GM18870 (cell line): ENCODE data around the gene ZFP28.

Experiments
- ATAC-seq: cut with Tn5 transposase; IDR thresholded peaks from one replicate; pipeline ENCODE4 v1.9.1; 2021; ENCODE audit warnings: moderate library complexity; ENCODE audit not compliant: unreplicated experiment

The ZFP28 gene

DNA sequence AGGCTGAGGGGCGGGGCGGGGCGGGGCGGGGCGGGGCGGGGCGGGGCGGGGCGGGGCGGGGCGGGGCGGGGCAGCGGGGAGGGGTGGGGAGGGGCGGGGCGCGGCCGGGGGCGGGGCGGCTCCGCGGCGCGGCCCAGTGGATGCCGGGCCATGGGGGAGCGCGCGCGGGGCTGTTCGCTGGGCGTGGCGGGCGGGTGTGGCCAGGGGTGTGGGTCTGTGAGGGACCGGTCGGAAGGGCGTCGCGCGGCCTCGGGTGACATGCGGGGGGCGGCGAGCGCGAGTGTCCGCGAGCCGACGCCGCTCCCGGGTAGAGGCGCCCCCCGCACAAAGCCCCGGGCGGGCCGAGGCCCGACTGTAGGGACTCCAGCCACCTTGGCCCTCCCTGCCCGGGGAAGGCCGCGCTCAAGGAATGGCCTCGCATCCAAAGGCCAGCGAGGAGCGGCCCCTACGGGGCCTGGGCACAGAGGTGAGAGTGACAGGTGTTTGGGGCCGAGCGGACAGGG is at the start of gene ZFP28:
Gene ZFP28 (plus strand): TSS at position 188 of the 503 bp plus-strand sequence. CDS start 71 bp downstream, at position 259.
- ATAC-seq = no peak

DNA sequence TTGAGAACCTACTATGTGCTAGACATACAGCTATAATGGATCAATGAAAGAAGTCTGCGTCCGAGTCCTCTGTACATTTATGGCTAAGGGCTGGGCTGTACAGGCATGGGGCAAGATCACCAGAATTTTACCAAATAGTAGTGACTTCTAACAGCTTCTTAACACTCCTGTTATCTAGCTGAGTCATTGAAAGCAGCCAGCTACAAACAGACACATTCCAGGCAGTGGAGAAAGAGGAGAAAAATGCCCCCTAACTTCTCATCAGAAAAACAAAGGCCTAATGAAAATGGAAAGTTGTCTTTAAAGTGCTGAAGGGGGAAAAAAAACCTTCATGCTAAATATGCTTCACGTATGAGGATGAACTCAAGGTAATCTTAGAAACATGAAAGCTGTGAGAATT is 47.3 kb upstream of the ZFP28 start:
- ATAC-seq = no peak

DNA sequence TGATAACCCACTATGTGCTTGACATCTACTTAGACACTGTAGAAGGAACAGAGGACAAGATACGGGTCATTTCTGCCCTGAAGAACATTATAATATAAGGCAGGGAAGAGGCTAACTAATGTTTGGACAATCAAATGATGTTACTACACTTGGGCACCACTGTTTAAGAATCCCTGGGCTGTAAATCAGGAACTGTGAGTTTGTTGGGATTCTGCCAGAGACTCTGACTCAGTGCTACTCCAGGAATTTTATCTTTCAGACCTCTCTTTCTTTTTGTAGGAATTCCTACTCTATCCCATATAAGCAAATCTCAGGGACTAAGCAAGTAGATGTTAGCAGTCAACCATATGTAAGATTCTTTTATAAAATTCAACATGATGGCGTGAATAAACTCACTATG is 34.2 kb upstream of the ZFP28 start:
- ATAC-seq = no peak

DNA sequence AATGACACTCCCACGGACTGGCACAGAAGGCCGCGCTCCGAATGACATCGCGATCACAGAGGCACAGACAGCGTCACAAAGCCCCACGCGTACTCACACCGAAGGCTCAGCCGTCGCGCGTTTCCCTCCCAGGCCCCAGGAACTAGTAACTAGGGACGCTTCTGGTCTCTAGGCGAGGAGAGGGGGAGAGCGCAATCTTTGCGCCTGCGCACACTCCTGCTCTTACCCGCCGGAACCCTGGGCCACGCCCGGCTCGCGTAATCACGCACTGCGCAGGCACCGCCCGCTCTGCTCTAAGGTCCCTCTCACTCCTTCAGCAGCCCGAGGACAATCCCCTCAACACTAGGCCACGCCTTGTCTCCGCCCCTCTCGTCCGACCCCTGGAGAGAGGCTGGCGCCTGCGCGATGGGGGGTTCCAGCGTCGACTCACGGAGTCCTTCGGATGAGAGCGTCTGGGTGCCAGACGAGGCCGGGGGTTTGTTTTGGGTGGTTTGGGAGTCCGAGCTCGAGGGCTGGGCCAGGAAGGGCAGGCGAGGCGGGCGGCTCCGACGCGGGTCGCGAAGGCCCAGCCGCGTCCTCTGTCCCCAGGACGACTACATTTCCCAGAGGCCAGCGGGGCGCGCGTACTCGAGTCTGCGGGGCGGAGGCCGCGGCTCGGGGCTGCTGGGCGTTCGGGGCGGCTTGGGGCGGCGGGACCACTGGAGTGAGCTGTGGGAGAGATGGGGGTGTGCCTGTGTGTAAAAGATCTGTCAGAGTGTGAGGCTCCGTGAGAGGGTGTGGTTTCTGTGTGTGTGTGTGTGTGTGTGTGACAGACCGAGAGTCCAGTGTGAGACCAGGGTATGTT is 31.1 kb upstream of the ZFP28 start, which contains the start of gene ZNF471:
Gene ZNF471 (plus strand): TSS at position 410 of the 844 bp plus-strand sequence. CDS start 3,717 bp downstream, outside the sequence.
- no peak for ATAC-seq

DNA sequence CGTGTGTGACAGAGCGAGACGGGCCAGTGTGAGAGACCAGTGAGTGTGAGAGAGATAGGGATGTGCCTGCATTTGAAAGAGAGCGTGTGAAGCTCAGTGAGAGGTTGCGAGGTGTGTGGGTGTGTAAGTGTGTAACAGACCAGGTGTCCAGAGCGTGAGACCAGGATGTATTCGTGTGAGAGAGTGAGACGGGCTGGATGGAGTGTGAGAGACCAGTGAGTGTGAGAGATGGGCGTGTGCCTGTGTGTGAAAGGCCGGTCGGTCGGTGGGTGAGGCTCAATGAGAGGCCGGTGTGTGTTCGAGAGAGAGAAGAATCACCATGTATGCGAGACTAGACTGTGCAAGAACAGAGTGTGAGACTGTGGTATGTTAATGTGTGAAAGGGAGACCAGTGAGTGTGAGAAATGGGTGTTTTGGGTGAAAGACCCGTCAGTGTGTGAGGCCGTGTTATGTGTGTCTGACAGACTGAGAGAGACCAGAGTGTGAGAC is 30.4 kb upstream of the ZFP28 start:
- no peak for ATAC-seq

DNA sequence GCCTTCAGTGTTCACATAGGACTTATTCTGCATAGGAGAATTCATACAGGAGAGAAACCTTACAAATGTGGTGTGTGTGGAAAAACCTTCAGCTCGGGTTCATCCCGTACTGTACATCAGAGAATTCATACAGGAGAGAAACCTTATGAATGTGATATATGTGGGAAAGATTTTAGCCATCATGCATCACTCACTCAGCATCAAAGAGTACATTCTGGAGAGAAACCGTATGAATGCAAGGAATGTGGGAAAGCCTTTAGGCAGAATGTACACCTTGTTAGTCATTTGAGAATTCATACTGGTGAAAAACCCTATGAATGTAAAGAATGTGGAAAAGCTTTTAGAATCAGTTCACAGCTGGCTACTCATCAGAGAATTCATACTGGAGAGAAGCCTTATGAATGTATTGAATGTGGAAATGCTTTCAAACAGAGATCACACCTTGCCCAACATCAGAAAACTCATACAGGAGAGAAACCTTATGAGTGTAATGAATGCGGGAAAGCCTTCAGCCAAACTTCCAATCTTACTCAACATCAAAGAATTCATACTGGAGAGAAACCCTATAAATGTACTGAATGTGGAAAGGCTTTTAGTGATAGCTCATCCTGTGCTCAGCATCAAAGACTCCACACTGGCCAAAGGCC is 13.4 kb upstream of the ZFP28 start:
- ATAC-seq = no peak

DNA sequence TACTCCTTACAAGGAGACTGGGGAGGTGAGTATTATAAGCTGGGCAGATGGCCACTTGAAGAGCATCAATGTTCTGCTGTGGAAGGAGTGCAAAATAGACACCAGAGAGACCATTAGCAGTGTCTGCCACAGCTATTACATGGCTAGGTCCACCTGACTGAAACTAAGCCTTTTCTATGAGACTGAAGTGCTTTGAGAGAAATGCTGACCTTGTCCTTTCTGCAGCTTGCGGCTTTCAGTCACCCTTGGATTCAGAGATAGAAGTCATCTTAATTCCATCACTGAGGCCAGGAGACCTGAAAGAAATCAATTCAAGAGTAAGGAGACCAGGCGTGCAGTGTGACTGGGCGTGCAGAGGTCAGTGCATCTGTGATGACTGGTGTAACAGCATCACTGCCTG is 1.3 kb upstream of the ZFP28 start:
- ATAC-seq = no peak

DNA sequence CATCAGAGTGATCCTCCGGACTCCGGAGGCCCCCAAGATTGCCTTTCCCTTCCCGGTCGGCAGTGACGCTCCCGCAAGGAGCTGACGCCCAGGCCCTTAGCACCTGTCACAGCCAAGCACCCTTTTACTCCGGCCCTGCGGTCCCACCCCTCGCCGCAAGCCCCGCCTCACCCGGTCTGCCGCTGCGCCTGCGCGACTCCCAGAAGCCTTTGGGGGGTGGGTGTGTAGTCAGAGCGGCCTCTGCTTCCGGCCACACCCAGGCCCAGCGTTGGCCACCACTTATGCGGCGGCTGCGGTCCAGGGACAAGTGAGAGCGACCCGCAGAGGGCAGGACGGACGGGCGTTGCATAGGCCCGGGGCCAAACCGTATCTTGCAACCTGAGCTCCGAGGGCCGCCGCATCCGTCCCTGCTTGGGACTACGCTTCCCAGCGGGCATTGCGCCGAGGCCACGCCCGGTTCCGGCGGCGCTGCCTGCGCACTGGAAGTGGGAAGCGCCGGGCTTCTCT is 441 bp upstream of the ZFP28 start:
- ATAC-seq = no peak

DNA sequence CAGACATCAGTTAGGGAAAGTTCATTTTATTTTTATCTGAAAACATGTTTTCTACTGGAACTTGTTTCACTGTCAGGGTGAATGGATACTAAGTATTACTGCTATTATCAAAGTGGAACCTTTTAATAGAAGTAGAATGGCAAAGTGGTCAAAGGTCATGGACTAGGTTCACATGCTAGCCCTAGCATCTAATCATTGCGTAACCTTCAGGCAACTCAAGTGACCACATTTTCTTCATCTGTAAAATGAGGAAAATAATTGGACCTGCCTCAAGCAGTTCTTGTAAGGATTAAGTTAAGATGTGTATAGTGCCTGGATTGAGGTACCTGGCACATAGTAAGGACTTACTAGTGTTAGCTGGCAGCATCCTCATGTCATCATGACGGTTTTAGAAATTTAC is 5.0 kb downstream of the ZFP28 start:
- no peak for ATAC-seq

DNA sequence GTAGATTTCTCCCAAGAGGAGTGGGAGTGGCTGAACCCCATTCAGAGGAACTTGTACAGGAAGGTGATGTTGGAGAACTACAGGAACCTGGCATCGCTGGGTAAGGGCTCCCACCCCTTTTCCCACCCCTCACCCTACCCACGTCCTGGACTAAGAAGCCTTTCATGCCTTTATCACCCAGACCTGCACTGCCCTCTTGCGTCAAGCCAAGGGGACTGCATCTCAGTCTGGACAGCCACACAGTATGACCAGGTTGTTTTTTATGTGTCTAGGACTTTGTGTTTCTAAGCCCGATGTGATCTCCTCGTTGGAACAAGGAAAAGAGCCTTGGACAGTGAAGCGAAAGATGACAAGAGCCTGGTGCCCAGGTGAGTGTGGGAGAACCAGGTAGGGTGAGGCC is 8.8 kb downstream of the ZFP28 start:
- no peak for ATAC-seq

DNA sequence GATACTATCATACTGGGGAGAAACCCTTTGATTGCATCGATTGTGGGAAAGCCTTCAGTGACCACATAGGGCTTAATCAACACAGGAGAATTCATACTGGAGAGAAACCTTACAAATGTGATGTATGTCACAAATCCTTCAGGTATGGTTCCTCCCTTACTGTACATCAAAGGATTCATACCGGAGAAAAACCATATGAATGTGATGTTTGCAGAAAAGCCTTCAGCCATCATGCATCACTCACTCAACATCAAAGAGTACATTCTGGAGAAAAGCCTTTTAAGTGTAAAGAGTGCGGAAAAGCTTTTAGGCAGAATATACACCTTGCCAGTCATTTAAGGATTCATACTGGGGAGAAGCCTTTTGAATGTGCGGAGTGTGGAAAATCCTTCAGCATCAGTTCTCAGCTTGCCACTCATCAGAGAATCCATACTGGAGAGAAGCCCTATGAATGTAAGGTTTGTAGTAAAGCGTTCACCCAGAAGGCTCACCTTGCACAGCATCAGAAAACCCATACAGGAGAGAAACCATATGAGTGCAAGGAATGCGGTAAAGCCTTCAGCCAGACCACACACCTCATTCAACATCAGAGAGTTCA is 15.6 kb downstream of the ZFP28 start:
- no peak for ATAC-seq

DNA sequence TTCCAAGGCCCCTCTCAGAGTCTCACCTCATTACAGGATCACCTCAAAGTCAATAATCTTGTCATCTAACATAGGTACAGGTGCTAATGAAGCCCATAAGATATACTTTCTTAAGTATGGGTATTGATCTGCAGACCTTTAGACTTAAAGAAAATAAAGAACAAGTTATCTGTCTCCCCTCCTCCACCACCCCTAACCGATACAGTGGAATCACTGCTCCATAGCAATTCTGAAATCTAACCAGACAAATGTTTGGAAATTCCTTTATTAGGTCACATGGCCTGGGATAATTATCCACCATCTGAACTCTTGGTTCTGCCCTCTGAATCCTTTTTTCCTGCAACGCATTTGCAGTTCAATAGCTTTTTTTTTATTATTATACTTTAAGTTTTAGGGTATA is 24.0 kb downstream of the ZFP28 start:
- ATAC-seq = no peak

DNA sequence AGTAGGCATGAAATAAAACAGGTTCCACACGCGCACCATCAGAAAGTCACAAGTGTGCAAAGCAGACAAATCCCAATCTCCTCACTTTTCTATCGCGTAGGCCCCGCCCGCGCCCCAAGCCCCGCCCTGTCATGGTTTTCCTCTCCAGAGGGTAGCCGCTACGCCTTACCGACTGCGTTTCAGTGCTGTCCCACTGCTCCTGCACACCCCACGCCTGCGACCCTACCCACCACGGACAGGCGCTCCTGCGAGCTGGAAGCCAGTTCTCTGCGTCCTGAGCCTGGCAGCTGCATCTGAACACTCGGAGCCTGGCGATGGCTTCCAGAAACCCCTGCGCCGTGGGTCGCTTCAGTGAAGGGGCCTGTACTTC is 28.1 kb downstream of the ZFP28 start:
- ATAC-seq = peak; percentile 23

DNA sequence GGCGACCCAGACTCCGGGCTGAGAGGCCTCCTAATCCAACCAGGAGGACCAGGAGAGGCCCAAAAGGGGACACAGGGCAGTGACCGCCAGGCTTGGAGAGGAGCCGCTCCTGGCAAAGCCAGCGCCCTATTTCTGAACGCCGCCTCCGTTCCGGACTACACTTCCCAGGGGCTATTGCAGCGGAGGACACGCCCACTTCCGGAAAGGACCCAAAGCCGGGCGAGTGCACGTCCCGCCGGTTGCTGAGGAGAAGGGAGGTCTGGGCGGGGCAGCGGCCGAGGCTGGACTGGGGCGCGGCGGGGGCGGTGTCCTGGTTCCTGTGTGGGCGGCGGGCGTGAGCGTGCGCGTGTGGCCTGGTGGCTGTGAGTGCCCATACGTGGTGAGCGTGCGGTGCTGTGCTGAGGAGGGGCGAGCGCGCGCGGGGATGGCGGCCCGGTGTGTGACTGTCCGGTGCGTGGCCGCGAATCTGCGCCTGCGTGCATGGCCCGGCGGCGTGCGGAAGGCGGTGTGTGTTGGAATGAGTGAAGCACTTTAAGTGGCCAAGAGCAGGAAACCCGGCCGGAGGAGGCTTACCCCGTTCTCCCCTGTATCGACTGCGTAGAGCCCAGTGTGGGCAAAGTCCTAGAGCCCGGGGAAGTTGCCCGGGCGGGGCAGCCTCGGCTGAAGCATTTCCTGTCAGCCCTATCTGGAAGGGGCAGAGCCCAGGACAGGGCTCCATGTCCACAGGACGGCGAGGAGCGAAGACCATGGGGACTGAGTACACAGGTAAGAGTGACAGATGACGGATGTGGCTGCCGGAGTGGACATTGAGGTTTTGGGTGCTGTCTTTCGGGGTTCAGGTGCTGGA is 28.7 kb downstream of the ZFP28 start, which contains the start of gene ZNF470:
Gene ZNF470 (plus strand): TSS at position 195 of the 847 bp plus-strand sequence. CDS start 2,844 bp downstream, outside the sequence.
- ATAC-seq = peak; percentile 83

DNA sequence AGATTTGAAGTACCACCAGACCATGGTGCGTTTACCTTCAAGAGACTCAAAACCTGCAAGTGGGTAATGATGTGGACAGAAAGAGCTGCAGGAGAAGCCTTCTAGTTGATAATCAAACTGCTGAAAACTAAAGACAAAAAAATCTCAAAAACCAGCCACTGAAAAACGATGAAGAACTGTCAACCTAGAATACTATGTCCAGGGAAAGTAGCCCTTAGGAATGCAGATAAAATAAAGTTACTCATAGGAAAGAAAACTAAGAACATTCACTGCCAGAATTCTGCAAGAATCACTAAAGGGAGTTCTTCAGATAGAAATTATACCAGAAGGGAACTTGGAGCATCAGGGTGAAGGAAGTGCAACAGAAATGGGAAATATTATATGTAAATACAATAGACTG is 33.8 kb downstream of the ZFP28 start:
- ATAC-seq = no peak

DNA sequence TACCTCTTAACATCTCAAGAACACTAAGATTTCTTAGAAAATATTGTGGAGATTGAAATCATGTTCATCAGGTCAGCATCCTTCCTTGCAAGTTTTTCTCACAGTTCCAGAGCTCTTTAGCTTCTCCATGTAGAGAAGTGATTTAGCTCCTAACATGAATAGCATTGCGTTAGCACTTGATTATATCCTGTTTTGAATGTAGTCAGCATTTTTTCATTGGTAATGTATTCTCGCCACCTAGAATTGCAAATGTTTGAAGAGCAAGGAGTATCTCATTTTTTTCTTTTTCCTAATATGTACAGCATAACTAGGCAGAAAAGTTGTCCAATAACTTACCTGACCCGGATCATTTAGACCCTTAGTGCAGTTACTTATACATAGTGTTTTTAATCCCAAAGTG is 35.2 kb downstream of the ZFP28 start:
- no peak for ATAC-seq

DNA sequence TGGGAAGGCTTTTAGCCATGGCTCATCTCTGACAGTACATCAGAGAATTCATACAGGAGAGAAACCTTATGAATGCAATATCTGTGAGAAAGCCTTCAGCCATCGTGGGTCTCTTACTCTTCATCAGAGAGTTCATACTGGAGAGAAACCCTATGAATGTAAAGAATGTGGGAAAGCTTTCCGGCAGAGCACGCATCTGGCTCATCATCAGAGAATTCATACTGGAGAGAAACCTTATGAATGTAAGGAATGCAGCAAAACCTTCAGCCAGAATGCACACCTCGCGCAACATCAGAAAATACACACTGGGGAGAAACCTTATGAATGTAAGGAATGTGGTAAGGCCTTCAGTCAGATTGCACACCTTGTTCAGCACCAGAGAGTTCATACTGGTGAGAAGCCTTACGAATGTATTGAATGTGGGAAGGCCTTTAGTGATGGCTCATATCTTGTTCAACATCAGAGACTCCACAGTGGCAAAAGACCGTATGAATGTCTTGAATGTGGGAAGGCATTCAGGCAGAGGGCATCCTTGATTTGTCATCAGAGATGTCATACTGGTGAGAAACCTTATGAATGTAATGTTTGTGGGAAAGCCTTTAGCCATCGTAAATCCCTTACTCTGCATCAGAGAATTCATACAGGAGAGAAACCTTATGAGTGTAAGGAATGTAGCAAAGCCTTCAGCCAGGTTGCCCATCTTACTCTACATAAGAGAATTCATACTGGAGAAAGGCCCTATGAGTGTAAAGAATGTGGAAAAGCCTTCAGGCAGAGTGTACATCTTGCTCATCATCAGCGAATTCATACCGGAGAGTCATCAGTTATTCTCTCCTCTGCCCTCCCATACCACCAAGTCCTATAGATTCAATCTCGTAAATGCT is 39.2 kb downstream of the ZFP28 start:
- ATAC-seq = no peak

DNA sequence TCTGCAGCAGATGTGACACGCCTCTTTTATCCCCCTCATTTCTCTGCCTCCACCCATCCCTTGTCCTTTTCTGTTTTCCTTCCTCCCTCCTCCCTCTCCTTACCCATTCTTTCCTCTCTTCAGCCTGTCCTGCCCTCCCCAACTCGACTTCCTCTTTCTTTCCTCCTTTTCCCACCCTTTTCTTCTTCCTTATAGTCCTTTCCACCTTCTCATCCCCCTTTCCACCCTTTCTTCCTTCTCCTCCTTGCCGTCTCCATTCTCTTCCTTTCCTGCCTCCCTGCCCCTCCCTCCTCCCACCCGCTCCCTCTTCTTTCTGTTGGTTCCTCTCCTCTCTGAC is 55.7 kb downstream of the ZFP28 start:
- ATAC-seq = no peak

DNA sequence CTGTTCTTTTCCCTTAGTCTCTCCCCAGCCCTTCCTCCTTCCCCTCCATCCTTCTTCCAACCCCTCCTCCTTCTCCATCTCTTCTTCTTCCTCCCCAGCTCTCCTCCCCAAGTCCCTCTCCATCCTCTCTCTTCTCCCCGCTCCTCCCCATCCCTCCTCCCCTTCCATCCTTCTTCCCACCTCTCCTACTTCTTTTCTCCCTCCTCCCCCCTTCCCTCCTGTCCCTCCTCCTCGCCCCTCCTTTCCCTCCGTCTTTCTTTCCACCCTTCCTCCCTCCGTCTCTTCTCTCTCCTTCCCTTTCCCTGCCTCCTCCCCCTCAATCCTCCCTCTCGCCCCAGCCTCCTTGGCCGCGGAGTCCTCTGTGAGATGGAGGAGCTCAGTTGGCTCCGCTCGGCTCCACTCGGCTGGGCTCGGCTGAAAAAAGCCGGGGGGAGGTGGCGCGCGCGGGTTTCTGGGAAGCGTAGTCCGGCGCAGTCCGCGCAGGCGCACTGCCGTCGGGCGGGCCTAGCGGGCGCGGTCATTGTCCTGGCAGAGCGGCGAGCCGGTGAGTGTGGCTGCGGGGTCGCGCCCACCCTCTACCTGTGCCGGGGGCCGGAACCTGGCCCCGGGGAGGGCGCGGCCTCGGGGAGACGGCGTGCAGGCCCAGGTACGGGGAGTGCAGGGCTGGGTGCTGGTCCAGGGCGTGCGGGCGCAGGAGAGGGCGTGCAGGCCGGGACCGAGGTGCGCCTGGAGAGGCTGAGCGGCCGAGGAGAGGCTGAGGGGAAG is 56.2 kb downstream of the ZFP28 start, which contains the start of gene ZNF71:
Gene ZNF71 (plus strand): TSS at position 520 of the 765 bp plus-strand sequence. CDS start 6,257 bp downstream, outside the sequence.
- peak; percentile 67 for ATAC-seq
